Activated naive CD8-positive, alpha-beta T cell treated with anti-CD3 and anti-CD28 coated beads, Interleukin-2, amount 10 ng/mL, durations not matched to agents 7 days and 5 days (primary cell): ENCODE results near the gene APBA1. TPM values are rescaled to one million over a fixed set of nuclear protein-coding genes. Genes with fewer than 3 reads are reported as not detected.

Source experiments
- ATAC-seq: fragments of 150-1000 bp; cut with Tn5 transposase; one replicate; pipeline ENCODE4 v1.10.0; 2021; ENCODE audit warnings: low read depth, moderate library complexity
- POLR2A ChIA-PET: fragments of 350-600 bp; sonication (Branson Sonifier 250); formaldehyde crosslinking; loops from one replicate; lab custom pipeline; 2021; ENCODE audit warnings: antibody characterized with exemption; lab: Charles Lee
- DNase-seq: peaks from one replicate; pipeline ENCODE4 v3.0.0; 2021
- H3K27ac Mint-ChIP-seq: one replicate; pipeline ENCODE4 v1.8.0; 2022; ENCODE audit warnings: mild to moderate bottlenecking, mixed read lengths
- H3K27me3 Mint-ChIP-seq: one replicate; pipeline ENCODE4 v1.8.0; 2022; ENCODE audit warnings: mild to moderate bottlenecking, moderate library complexity, mixed read lengths
- H3K36me3 Mint-ChIP-seq: one replicate; pipeline ENCODE4 v1.8.0; 2021; ENCODE audit warnings: mild to moderate bottlenecking, mixed read lengths
- H3K4me1 Mint-ChIP-seq: one replicate; pipeline ENCODE4 v1.8.0; 2021; ENCODE audit warnings: mixed read lengths
- H3K4me3 Mint-ChIP-seq: one replicate; pipeline ENCODE4 v1.8.0; 2022; ENCODE audit warnings: mild to moderate bottlenecking, moderate library complexity, mixed read lengths
- H3K9me3 Mint-ChIP-seq: one replicate; pipeline ENCODE4 v1.8.0; 2021; ENCODE audit warnings: mixed read lengths
- total RNA-seq, 2 experiments: library from RNA; stranded (reverse); gene quantifications; one replicate each; pipeline ENCODE4 v1.2.3, GENCODE V29; 2021

The APBA1 gene
- total RNA-seq, 2 experiments from 2014 or later: 0.11 TPM

DNA sequence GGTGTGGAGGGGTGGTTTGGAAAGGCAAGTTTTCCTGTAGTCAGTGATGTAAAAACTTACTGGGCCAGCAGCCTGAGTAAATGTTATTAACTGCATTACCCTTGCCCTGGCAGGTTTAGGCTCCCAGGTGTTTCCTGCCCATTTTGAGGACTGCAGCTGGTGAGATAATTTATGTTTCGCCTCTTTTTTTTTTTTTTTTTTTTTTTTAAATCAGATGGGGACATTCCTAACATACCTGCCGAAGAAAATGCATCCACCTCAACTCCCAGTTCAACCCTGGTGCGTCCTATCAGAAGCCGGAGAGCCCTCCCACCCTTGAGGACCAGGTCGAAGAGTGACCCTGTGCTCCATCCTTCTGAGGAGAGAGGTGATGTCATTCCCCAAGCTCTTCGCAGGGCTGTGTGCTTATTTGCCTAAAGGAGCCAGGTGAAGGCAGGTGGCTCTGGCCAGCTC lies 286.6 kb downstream of the APBA1 start:
- ATAC-seq: no peak
- POLR2A ChIA-PET: no interaction called here
- DNase-seq: no peak

DNA sequence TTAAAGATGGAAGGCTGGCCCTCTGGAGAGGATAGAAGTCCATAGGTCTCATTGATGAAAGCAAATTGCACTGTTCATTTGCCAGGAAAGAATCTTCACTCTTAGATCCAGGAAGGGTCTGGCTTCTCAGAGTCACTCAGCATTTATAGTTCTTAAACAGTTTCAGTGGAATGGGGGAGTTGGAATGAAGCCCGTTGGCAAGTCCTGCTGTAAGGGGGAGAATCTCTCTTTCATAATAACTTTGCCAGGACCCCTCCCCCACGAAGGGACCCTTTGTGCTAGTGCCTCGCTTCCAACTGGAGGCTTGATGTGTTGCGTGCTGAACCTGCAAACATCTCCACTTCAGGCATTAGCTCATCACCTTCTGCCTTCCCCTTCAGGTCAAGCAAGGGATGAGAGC lies 290.0 kb downstream of the APBA1 start:
- no peaks in the 10 kb centered on the region for H3K36me3 Mint-ChIP-seq
- POLR2A ChIA-PET: no interaction called here
- ATAC-seq (no peak), DNase-seq (no peak)
- no peak overlapping the region for H3K4me3 Mint-ChIP-seq
- H3K9me3 Mint-ChIP-seq: no peaks in the 10 kb centered on the region
- no peaks in the 10 kb centered on the region for H3K4me1 Mint-ChIP-seq
- H3K27me3 Mint-ChIP-seq: peaks cover 6% of the 10 kb centered on the region
- H3K27ac Mint-ChIP-seq: no peak overlapping the region

More for the DNA sequence above, 286.6 kb downstream of the APBA1 start:
- Mint-ChIP-seq H3K27me3 (peaks cover 6% of the 10 kb centered on the region), H3K36me3 (no peaks in the 10 kb centered on the region), H3K4me3 (no peak overlapping the region), H3K9me3 (no peaks in the 10 kb centered on the region), H3K27ac (no peak overlapping the region), H3K4me1 (no peaks in the 10 kb centered on the region)

DNA sequence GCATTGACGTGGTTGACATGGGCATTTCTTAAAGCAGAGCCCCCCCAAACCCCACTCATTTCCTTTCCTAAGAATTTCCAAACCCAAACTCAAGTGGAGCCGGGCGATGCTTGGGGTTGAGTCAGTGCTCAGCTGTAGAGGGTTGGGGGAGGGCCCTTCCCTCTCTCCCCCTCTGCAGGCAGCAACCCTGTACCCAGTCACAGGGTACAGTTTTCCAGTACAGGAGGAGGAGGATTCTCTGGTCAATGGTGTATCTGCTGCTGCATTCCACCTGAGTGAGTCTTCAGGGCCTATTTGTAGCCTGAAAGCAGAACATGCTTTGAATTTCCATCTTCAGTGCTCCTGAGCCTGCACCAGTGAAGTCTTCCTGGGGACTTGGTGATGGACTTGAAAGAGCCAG lies 291.4 kb downstream of the APBA1 start:
- no peaks in the 10 kb centered on the region for H3K9me3 Mint-ChIP-seq
- no peaks in the 10 kb centered on the region for H3K36me3 Mint-ChIP-seq
- no peak for DNase-seq
- no peak overlapping the region for H3K4me3 Mint-ChIP-seq
- no peak for ATAC-seq
- no peaks in the 10 kb centered on the region for H3K4me1 Mint-ChIP-seq
- POLR2A ChIA-PET: no interaction called here
- no peak overlapping the region for H3K27ac Mint-ChIP-seq
- peaks cover 2% of the 10 kb centered on the region for H3K27me3 Mint-ChIP-seq

GRCh38 chr9:69380301-69380700 lies 291.9 kb downstream of the APBA1 start:
- POLR2A ChIA-PET: no interaction called here

DNA sequence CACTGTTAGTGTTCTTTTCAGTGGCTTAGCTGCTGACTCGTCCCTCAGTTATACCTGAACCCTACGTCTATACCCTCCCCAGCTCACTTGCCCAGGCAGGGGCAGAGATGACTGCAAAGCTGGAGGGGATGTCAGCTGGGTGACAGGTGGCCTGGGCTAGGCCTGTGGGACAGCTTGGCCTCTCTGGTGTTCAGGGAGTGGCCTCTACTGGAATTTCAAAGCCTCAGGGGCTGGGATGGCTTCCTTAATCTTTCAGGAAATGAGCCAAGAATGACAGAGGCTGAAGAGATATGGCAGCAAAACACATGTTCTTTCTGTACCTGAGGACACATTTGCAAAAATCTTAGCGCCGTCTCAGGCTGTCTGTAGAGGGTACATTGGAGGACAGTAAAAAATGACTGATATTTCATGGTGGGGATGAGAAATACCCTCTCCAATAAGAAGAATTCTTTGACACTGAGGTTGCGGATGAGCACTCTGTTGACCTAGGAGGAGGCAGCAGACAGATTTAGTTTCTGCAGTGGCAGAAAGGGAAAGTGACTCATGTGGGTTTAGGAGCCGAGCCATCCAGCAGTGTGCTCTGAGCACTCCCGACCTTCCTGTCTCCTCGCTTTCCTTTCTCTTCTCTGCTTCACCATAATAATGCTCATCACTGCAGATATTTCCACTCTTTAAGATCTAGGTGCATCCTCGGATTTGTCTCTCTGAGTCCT lies 292.7 kb downstream of the APBA1 start:
- DNase-seq: no peak
- Mint-ChIP-seq H3K27me3 (no peaks in the 10 kb centered on the region), H3K27ac (no peak overlapping the region), H3K9me3 (no peaks in the 10 kb centered on the region), H3K4me3 (no peak overlapping the region), H3K36me3 (no peaks in the 10 kb centered on the region), H3K4me1 (no peaks in the 10 kb centered on the region)
- POLR2A ChIA-PET: no interaction called here
- no peak for ATAC-seq

More at GRCh38 chr9:69380301-69380700, 291.9 kb downstream of the APBA1 start:
- Mint-ChIP-seq H3K27ac (no peak overlapping the region), H3K4me1 (no peaks in the 10 kb centered on the region), H3K9me3 (no peaks in the 10 kb centered on the region), H3K36me3 (no peaks in the 10 kb centered on the region), H3K27me3 (peaks cover 2% of the 10 kb centered on the region), H3K4me3 (no peak overlapping the region)
- DNase-seq (no peak), ATAC-seq (no peak)

- Mint-ChIP-seq H3K4me1 (no peaks in the 10 kb centered on the region), H3K27me3 (no peaks in the 10 kb centered on the region), H3K9me3 (no peaks in the 10 kb centered on the region), H3K27ac (no peak overlapping the region), H3K4me3 (no peak overlapping the region), H3K36me3 (no peaks in the 10 kb centered on the region)
- no peak for ATAC-seq
- DNase-seq: no peak
- POLR2A ChIA-PET: no interaction called here
Measured at GRCh38 chr9:69377981-69378380, 294.2 kb downstream of the APBA1 start.

Other genes starting within 250 kb of the APBA1 start
- 10 to 100 TPM; 68.4 to 69.6 TPM for gene PTAR1, start 87.6 kb upstream of the APBA1 start, total RNA-seq
- gene CFAP95, start 148.4 kb upstream of the APBA1 start, total RNA-seq: 10 to 100 TPM; 10.6 to 12.3 TPM